Fibroblast of peridontal ligament (primary cell): ENCODE results near the gene ACOT7.
A peak's percentile ranks its signal among the peaks of the same experiment; 100 is the strongest.

Experiments used
- DNase-seq: peaks from one replicate; pipeline ENCODE4 v3.0.0-alpha.2; 2010; ENCODE audit errors: extremely low read depth

Gene ACOT7

DNA sequence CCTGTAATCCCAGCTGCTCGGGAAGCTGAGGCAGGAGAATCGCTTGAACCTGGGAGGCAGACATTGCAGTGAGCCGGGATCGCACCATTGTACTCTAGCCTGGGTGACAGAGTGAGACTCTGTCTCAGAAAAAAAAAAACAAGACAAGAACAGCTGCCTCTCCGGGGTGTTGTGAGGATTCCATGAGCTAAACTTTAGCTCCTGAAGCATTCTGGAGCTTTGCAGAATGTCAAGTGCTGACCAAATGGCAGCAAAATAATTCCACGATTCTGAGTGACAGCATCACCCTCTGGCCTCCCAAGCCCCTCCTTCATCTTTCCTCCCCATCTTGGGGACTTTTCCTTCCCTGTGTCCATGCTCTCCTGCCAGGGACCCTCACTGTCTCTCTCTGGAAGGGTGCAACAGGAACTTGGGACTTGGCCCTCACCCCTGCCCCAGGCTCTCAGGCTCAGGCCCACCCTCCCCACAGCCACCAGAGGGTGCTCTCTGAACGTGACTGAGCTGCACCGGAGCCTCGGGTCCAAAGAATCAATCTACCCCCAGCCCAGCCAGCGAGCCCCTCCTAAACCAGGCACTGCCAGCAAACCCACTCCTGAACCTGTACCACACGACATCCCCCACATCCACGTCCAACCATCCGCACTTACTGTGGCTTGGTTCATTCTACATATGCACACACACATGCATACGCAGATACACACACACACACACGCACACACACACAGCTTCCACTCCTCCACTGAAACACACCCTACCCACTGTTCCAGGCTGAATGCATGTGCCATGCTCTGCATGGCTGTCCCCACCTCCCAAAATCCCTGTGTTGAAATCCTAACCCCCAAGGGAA, 45.7 kb downstream of the ACOT7 start:
- DNase-seq = peak; percentile 20

DNA sequence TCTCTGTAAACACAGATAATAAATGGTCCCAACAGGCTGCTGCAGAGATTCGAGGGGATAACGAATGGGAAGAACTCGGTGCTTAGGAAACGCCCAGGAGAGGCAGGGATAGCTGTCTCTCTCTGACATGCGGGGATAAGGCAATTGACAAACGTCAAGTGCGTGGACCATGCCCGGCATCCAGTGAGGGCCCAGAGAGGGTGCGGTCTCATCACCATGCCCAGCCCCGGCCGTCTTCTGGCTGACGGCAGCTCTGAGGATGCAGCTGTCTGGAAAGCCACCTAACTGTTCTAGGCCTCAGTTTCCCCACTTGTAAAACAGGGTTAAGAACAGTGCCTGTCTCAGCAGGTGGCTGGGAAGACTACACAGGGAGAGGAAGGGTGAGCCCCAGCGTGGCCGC, 48.1 kb downstream of the ACOT7 start:
- no peak for DNase-seq

DNA sequence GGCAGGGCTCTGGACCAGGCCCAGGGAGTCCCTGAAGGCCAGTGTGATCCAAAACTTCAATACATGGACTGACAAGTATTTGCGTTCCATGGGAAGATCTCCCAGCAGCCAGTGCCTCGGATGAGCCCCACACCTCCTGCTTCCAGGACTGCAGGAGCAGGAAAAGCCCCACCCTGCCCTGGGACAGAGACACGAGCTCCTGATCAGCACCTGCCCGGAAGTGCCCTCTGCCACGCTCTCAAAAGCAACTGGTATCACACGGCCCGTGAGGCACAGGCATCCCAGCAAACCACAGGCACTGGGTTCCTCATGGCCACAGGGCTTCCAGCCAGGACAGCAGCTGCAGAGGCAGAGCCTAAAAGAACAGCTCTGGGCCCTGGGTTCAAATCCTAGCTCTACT, 48.6 kb downstream of the ACOT7 start:
- DNase-seq = no peak

DNA sequence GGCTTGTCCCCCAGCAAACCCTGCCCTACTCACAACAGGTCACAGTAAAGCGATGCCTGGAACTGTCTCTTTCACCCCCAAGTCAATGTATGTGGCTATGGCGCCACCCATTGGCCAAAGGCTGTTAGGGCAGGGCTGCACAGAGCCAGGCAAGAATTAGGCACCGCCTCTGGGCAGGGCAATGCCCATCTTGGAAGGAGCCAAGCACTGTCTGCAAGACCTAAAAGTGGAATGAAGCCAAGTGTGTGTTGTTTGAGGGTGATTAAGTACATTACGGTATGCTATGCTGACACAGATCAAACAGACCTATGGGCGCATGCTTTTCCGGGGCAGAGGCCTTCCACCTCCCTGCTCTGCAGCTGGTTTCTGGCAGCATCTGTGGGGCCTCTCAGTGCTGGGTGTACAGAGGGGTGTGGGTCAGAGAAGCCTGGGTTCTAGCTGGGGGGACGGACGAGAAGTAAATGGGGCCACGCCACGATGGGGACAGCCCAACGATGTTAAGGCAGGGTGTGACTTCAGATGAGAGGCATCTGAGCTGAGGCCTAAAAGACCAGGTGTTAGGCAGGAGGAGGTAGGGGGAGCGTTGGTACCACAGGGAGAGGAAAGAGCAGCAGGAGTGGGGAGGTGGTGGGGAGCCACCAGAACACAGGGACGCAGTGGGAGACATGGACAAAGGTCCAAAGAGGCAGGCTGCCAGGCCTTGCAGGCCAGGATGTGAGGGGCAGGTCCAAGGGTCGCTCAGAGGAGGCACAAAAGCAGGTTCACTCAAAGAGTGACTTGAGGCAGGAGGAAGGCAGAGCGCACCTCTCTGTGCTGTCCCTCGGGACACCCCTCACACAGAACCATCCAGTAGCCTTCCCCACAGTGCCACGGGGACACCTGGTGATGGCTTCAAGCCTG, 49.8 kb downstream of the ACOT7 start:
- DNase-seq = peak; percentile 81

DNA sequence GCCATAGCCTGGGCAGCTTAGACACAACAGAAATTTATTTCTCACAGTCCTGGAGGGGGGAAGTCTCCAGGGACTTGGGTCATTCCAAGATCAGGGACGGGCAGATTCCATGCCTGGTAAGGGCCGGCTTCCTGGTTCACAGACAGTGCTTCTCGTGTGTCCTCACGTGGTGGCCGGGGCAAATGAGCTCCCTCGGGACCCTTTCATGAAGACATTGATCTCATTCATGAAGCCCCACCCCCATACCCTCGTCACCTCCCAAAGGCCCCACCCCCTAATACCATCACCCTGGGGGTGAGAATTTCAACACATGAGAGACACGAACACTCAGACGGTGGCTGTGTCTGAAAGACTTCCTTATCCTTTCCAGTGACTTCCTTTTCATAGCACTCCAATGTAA, 51.5 kb downstream of the ACOT7 start:
- peak; percentile 24 for DNase-seq

DNA sequence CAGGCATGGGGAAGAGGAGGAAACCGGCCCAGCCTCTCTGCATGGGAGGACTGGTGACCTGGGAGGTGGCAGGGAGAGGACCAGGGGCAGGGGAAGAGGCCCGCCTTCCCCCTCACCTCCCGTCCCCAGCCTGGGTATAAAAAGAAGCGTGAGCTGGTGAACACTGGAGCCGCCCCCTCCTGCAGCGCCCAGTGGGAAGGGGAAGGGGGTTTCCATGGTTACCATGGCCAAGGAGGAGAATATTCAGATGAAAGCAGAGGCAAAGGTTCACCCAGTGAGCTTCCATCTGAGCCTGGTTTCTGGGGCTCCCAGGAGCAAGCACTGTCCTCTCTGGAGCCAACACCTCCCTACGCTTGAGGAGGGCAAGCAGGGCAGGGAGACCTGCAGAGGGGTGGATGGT, 54.9 kb downstream of the ACOT7 start:
- no peak for DNase-seq

DNA sequence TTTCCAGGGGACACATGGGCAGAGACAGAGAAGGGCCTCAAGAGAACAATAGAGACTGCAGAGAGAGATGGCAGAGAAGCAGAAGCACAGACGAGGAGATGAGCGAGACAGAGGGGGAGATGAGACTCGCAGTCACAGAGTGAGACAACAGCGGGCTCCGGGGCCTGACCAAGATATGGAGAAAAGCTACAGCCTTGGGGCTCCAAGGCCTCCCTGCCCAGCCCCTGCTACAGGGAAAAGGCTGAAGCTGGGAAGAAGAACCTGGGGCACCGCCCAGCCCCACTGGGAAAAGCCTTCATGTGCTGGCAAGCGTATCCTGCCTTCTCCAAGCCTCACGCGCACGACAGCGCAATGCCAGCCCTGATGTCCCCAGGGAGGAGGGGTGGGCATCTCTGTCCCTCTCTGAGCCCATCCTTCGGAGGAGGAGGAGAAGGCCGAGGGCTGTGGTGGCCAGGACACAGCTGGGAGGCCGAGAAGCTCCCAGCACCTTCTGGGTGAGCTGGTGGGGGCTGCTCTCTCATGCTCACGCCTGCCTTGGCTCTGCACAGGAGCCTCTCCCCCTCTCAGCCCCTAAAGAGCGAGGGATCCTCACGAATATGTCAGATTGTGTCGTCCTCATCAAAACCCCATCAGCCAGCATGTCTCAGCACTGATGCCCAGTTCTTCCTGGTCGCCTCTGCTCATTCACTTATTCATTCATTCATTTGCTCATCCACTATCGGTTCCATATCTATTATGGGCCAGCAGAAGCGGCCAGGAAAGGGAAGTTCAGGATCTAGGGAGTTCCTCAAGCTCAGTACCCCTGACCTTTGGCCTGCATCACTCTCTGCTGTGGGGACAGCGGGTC, 56.6 kb downstream of the ACOT7 start:
- no peak for DNase-seq

DNA sequence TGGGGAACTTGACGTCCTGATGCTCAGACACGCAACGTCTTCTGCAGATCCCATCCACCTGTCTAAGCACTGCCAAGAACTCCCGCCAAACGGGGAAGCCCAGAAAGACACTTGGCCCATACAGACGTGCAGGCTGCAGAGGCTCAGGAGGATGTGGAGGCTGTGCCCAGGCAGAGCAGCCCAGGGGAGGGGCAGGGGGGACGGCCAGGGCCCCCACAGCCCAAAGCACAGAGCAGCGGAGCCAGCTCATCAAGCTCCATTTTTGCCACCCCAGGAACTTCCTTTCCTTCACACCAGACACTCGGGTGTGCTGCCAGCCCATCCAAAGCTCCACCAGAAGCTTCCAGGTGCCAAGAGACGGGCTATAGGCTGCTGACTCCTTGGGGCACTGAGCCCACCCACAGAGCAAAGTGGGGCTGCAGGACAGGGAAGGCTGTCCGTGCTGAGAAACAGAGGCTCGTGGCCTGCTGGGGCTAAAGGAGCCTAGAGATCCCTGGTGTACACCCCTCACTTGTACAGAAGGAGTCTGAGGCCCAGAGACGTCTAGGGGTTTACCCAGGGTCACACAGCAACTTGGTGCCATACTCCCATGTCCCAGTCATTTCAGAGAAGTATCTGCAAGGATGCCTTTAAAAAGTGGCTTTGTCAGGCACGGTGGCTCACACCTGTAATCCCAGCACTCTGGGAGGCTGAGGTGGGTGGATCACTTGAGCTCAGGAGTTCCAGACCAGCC, 59.1 kb downstream of the ACOT7 start:
- DNase-seq = no peak

DNA sequence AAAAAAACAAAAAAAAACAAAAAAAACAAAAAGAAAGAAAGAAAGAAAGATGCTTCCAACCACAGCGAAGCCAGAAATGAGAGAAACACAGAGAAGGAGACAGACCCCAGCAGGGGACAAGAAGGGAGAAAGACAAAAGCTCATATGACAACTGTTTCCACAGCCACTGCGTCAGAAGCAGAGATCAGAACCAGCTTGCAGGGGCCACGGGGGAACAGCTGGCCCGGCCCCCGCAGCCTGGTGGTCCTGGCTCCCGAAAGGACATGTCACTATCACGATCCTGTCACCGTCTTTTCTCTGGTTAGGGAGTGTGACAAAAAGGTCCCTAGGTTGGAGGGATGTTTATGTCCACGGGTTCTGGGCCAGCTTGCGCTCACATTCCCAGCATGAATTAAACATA, 60.7 kb downstream of the ACOT7 start:
- DNase-seq = no peak

DNA sequence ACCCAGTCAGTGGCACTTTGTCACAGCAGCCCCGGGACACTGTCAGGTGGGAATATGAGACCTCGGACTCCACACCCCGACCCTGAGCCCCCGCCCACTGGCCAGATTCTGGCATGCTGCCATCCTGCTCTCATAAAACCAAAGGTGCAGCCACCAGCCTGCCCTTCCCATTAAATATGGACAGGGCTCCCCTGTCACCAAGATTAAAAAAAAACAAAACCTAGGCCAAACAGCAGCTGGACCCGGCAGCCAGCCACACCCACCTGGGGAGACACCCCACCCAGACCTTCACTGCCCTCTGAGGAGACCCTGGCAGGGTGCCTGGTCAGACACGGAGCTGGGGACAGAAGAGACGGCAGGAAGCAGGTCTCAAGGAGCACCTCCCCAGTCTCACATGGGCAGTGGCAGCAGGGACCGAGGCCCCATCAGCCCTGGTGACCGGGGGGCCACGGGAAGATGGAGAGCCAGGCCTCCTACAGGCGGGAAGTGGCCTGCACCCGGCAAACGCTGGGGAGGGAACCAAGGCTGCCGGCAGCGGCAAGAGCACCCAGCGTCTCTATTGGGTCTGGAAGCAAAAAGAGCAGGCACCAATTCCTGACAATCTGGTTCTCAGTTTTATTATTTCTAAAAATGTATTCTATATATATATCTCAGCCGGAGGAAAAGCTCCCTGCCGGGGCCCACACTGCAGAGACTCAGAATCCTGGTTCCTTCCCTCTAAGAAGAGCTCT, 61.9 kb downstream of the ACOT7 start:
- DNase-seq = no peak

DNA sequence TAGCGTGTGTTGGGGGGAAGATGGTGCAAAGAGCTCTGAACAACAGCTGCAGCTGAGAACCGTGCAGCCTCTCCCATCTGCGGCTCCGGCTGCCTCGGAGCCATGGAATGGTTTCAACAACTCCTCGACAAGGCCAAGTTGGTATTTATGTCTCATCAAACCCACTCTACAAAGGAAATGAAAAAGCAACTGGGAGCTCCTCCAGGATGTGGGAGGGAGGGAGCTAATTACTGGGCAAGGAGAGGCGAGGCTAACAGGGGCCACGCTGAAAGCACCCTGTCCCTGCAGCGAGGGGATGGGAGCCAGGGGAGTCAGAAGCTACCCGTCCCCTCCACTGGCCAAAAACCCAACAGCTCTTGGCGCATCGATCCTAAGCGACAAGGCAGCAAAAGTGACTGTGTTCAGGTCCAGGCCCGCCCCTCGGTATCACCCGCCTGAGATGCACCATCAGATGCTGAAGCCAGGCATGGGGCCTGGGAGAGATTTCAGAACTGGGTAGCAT, 63.1 kb downstream of the ACOT7 start:
- DNase-seq = peak; percentile 84

DNA sequence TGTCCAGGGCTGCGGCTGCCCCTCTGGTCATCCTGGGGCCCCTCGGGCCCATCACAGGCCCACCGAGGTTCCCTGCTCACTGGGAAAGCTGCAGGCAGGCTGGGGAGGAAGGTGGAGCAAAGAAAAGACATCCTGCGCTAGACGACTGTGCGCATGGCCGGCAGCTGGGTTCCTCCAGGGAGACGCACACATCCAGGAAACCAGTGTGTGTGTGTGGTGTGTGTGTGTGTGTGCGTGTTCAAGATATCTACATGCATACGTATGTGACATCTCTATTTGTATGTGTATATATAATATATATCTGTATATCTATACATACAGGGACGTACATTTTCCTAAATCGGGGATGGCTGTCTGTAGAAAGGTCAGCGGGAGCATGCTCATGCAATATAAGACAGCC, 63.7 kb downstream of the ACOT7 start:
- peak; percentile 57 for DNase-seq

DNA sequence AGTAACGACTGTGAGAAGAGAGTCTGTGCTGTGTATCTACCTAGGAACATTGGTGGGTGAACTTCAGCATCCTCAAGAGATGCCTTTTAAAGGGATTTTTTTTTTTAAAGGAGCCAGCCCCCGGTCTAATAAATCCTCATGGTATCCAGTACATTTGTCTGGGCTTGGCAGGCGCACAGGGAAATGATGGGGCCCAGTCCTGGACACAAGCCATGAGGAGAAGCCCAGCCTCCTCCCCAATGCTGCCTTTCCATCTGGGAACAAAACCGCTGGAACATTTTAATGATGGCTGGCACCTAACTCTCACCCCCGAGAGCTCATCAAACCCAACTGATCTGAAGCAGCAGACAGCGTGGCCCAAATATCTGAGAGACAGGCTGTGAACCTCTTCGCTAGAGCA, 64.2 kb downstream of the ACOT7 start:
- peak; percentile 42 for DNase-seq

DNA sequence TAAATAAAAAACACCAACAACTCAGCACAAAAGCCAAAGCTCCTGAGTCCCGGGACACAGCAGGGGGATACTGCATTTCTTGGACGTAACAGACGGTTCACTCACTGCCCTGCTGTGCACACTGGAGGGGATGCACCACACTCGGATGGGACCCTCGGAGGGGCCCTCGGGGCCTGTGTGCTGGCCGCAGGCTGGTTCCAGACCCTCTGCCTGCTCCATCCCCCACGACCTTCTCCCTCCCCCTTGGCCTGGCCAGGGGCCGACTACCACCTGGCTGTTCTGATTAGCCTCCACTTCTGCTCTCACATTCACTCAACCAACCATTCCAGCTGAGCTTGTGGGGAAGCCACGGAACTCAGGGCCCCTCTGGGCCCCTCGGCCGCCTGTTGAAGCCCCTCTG, 64.9 kb downstream of the ACOT7 start:
- DNase-seq = no peak

DNA sequence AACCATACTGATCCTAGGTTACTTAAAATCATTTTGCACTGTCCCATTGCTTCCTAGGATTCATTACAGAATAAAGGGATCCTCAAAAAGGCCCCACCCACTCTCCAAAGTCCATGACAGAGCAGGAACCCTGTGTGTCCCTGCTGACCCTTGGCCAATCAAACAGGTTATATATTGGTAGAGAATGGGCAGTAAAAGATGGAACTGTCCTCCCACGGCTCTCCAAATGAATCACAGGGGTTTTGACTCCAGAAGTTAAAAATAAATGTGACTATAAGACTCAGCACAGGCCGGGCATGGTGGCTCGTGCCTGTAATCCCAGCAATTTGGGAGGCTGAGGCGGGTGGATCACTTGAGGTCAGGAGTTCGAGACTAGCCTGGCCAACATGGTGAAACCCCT, 65.5 kb downstream of the ACOT7 start:
- DNase-seq = no peak

DNA sequence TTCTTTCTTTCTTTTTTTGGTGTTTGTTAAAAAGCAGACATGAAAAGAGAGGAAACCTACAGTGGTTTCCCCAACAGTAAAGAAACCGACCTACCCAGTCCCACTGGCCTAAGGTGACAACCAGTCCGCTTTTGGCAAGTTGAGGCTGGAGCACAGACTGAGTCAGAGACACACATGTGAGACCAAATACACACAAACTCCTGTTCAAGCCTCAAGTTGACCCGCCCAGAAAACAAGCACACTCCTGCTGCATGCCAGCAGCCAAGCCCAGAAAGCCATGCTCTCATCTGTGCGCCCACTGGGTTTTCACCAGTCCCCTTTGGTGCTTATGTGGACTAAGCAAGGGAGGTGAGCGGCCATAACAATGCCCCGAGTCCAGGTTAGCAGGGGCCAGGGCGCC, 68.1 kb downstream of the ACOT7 start:
- no peak for DNase-seq

DNA sequence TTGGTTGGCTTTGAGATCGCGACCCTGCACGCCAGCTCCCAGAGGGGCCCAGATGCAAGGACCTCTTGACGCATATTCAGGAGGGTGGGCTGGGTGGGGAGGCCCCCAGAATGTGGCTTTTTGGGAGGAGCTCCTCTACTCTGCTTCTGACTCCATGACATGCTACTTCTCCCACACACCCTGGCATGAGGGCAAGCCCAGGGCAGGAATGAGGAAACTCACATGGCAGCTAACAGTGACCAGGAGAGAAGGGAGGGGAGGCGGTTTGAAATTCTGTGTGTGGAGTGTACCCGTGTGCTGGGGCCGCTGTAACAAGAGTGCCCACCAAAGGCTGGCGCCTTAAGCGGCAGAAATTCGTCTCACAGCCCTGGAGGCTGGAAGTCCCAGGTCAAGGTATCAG, 71.4 kb downstream of the ACOT7 start:
- no peak for DNase-seq

DNA sequence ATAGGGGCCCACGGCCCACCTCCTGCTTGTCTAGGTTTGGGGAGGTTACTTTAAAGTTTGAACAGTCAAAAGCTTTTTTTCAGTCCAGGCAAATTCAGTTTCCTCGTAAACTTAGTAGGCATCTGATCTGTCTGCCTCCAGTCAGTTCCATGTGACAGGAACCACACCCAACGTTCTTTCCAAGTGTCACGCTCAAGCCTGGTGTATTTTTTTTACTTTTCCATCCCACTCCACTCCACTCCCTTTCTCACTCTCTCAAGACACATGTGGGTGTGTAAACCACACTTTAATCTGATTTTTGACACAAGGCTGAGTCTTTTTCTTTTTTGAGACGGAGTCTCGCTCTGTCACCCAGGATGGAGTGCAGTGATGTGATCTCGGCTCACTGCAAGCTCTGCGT, 72.4 kb downstream of the ACOT7 start:
- DNase-seq = no peak

DNA sequence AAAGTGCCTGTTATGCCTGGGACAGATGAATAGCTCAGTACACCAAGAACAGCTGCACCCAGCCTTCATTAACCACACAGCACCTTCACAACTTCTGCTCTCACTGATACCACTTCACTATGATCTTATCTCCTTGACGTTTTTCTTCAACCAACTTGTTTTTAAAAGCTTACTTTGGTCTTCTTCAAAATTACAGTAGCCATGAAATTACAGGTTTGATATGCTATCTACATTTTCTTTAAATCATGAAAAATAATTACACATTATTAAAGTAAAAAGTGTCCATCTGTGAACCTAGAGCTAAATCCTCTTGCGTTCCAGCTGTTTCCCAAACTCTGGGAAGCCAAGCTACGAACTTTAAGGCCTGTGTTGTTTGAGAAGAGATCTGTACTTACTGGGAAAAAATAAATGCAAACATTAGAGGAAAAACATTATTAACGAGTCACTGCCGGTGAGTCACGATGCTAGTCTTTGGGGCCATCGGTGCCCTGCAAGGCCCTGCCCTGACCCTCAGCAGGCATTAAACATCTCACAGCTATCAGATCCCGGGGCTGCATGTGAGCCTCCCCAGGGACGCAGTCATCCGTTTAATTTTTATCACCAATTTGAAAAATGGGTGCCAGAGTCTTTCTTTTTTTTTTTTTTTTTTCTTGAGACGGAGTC, 76.3 kb downstream of the ACOT7 start:
- DNase-seq = no peak
